Measurements from ENCODE around the gene CECR2.
"Not testable (repeated sequence)": the region's sequence is repeated elsewhere in the genome, so short reads cannot be mapped to it uniquely, and the experiment has no call there.

CECR2 gene

GRCh38 chr22:17512960-17513359, 143.7 kb downstream of the CECR2 start:
- DNase-seq (ENCODE audit: low read depth in 2 of 2) = no peak

GRCh38 chr22:17513612-17514011, 144.4 kb downstream of the CECR2 start:
- no peak for DNase-seq (ENCODE audit: low read depth in 2 of 2)

- no peak for DNase-seq (ENCODE audit: low read depth in 2 of 2)
Observed at GRCh38 chr22:17514084-17514483, 144.8 kb downstream of the CECR2 start.

- no peak for DNase-seq (ENCODE audit: low read depth in 2 of 2)
Observed at GRCh38 chr22:17518406-17518805, 149.1 kb downstream of the CECR2 start.

GRCh38 chr22:17521971-17522370, 152.7 kb downstream of the CECR2 start:
- DNase-seq (ENCODE audit: low read depth in 2 of 2) = not testable (repeated sequence)

GRCh38 chr22:17523925-17524324, 154.7 kb downstream of the CECR2 start:
- DNase-seq (ENCODE audit: low read depth in 2 of 2) = no peak

GRCh38 chr22:17536269-17536668, 167.0 kb downstream of the CECR2 start:
- DNase-seq (ENCODE audit: low read depth in 2 of 2) = no peak

- DNase-seq (ENCODE audit: low read depth in 2 of 2) = no peak
Observed at GRCh38 chr22:17537155-17537554, 167.9 kb downstream of the CECR2 start.

GRCh38 chr22:17540481-17540880, 171.2 kb downstream of the CECR2 start:
- DNase-seq (ENCODE audit: low read depth in 2 of 2) = no peak

GRCh38 chr22:17541476-17541875, 172.2 kb downstream of the CECR2 start:
- DNase-seq (ENCODE audit: low read depth in 2 of 2) = no peak

GRCh38 chr22:17542452-17542851, 173.2 kb downstream of the CECR2 start:
- DNase-seq (ENCODE audit: low read depth in 2 of 2) = no peak

- DNase-seq (ENCODE audit: low read depth in 2 of 2) = no peak
Observed at GRCh38 chr22:17548010-17548755, 178.9 kb downstream of the CECR2 start.

- DNase-seq (ENCODE audit: low read depth in 2 of 2) = no peak
Observed at GRCh38 chr22:17548756-17549035, 179.4 kb downstream of the CECR2 start.

- no peak for DNase-seq (ENCODE audit: low read depth in 2 of 2)
Observed at GRCh38 chr22:17549183-17549582, 179.9 kb downstream of the CECR2 start.

- DNase-seq (ENCODE audit: low read depth in 2 of 2) = no peak
Observed at GRCh38 chr22:17549655-17550054, 180.4 kb downstream of the CECR2 start.

- no peak for DNase-seq (ENCODE audit: low read depth in 2 of 2)
Observed at GRCh38 chr22:17552737-17553136, 183.5 kb downstream of the CECR2 start.

GRCh38 chr22:17554814-17555213, 185.6 kb downstream of the CECR2 start:
- DNase-seq (ENCODE audit: low read depth in 2 of 2) = no peak

GRCh38 chr22:17559188-17559587, 189.9 kb downstream of the CECR2 start:
- DNase-seq (ENCODE audit: low read depth in 2 of 2) = no peak

GRCh38 chr22:17562906-17563870, 193.9 kb downstream of the CECR2 start, which contains the start of gene SLC25A18:
Gene SLC25A18 (plus strand): TSS chr22:17563498. CDS start chr22:17579945, 16,447 bp downstream.
- no peak for DNase-seq (ENCODE audit: low read depth in 2 of 2)

- no peak for DNase-seq (ENCODE audit: low read depth in 2 of 2)
Observed at GRCh38 chr22:17563936-17564391, 194.7 kb downstream of the CECR2 start.

GRCh38 chr22:17566016-17566687, 196.9 kb downstream of the CECR2 start:
- not testable (repeated sequence) for DNase-seq (ENCODE audit: low read depth in 2 of 2)

GRCh38 chr22:17566776-17567175, 197.5 kb downstream of the CECR2 start:
- DNase-seq (ENCODE audit: low read depth in 2 of 2) = no peak
